Measurements from ENCODE around the gene JAK2. TPM values are rescaled to one million over a fixed set of nuclear protein-coding genes. Genes with fewer than 3 reads are reported as not detected.

Gene JAK2
- total RNA-seq, 2 donors from 2014 or later, result 7.0 to 14.8 TPM

GRCh38 chr9:5062631-5063030 lies 77.6 kb downstream of the JAK2 start:
- Histone ChIP-seq H3K9me3 (no peaks in the 10 kb centered on the region), H3K27me3 (no peaks in the 10 kb centered on the region), H3K36me3 (no peaks in the 10 kb centered on the region), H3K4me3 (no peak overlapping the region), H3K27ac (no peak overlapping the region), H3K4me1 (no peaks in the 10 kb centered on the region), H3K9ac (ENCODE audit: low read depth in 2 of 2, low read length in 2 of 2) (no peak overlapping the region)
- no peak for TF ChIP-seq CTCF (IDR thresholded peaks at IDR 0.05)
- DNase-seq, result no peak
- intact Hi-C loops (cut with DNase I), result no loop called here

GRCh38 chr9:5072871-5073270 lies 87.8 kb downstream of the JAK2 start:
- H3K36me3 ChIP-seq, result peaks cover 6% of the 10 kb centered on the region
- H3K27me3 ChIP-seq, result no peaks in the 10 kb centered on the region
- no peak for TF ChIP-seq CTCF (IDR thresholded peaks at IDR 0.05)
- H3K4me1 ChIP-seq, result no peaks in the 10 kb centered on the region
- no peak overlapping the region for H3K27ac ChIP-seq
- H3K9ac ChIP-seq (ENCODE audit: low read depth in 2 of 2, low read length in 2 of 2), result no peak overlapping the region
- intact Hi-C loops (cut with DNase I), result no loop called here
- no peaks in the 10 kb centered on the region for H3K9me3 ChIP-seq
- no peak for DNase-seq
- H3K4me3 ChIP-seq, result no peak overlapping the region

- H3K27me3 ChIP-seq, result no peaks in the 10 kb centered on the region
- no peak overlapping the region for H3K9ac ChIP-seq (ENCODE audit: low read depth in 2 of 2, low read length in 2 of 2)
- TF ChIP-seq CTCF (IDR thresholded peaks at IDR 0.05), result no peak
- intact Hi-C loops (cut with DNase I), result no loop called here
- H3K36me3 ChIP-seq, result peaks cover 6% of the 10 kb centered on the region
- no peak for DNase-seq
- no peak overlapping the region for H3K4me3 ChIP-seq
- no peak overlapping the region for H3K27ac ChIP-seq
- no peaks in the 10 kb centered on the region for H3K4me1 ChIP-seq
- H3K9me3 ChIP-seq, result no peaks in the 10 kb centered on the region
Measured at GRCh38 chr9:5073701-5074100, 88.6 kb downstream of the JAK2 start.

GRCh38 chr9:5085993-5086392 lies 100.9 kb downstream of the JAK2 start:
- Histone ChIP-seq H3K9ac (ENCODE audit: low read depth in 2 of 2, low read length in 2 of 2) (no peak overlapping the region), H3K27me3 (no peaks in the 10 kb centered on the region), H3K9me3 (no peaks in the 10 kb centered on the region), H3K4me1 (no peaks in the 10 kb centered on the region), H3K4me3 (no peak overlapping the region), H3K36me3 (no peaks in the 10 kb centered on the region), H3K27ac (no peak overlapping the region)
- DNase-seq, result no peak
- intact Hi-C loops (cut with DNase I), result no loop called here
- no peak for TF ChIP-seq CTCF (IDR thresholded peaks at IDR 0.05)

GRCh38 chr9:5089737-5090136 lies 104.7 kb downstream of the JAK2 start:
- H3K36me3 ChIP-seq, result no peaks in the 10 kb centered on the region
- H3K9me3 ChIP-seq, result no peaks in the 10 kb centered on the region
- H3K4me1 ChIP-seq, result no peaks in the 10 kb centered on the region
- H3K9ac ChIP-seq (ENCODE audit: low read depth in 2 of 2, low read length in 2 of 2), result no peak overlapping the region
- no peaks in the 10 kb centered on the region for H3K27me3 ChIP-seq
- intact Hi-C loops (cut with DNase I), result no loop called here
- DNase-seq, result peak; percentile 40
- TF ChIP-seq CTCF (IDR thresholded peaks at IDR 0.05), result no peak
- no peak overlapping the region for H3K4me3 ChIP-seq
- H3K27ac ChIP-seq, result no peak overlapping the region

- Histone ChIP-seq H3K36me3 (no peaks in the 10 kb centered on the region), H3K27ac (no peak overlapping the region), H3K9me3 (no peaks in the 10 kb centered on the region), H3K4me1 (no peaks in the 10 kb centered on the region), H3K27me3 (no peaks in the 10 kb centered on the region), H3K9ac (ENCODE audit: low read depth in 2 of 2, low read length in 2 of 2) (no peak overlapping the region), H3K4me3 (no peak overlapping the region)
- intact Hi-C loops (cut with DNase I), result no loop called here
- no peak for TF ChIP-seq CTCF (IDR thresholded peaks at IDR 0.05)
- no peak for DNase-seq
Measured at GRCh38 chr9:5095795-5096194, 110.7 kb downstream of the JAK2 start.

Data from colonic mucosa (tissue), 4 donors.